ENCODE results near the gene LCMT2. TPM values are rescaled to one million over a fixed set of nuclear protein-coding genes. Genes with fewer than 3 reads are reported as not detected.

The LCMT2 gene
- total and polyA plus RNA-seq, 2 of the 8 experiments (the other 6 are each of a cell fraction or from before 2014, with no cell fraction given), result 11.2 to 11.9 TPM

DNA sequence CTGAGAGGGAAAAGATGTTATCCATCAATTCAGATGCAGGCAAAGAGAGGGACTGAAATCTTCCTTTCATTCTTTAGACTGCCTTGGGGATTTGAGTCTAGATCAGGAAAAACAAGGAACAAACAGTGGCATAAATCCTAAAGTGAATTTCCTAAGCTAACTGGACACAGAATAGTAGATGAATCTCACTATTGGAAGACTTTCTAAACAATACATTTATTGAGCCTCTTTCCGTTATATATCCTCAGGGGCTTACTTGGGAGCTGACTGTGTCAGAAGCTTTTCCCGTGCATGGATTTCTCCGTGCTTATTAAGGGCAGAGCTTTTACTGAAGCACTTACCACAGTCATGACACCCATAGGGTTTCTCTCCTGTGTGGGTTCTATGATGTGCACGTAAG lies 30.4 kb upstream of the LCMT2 start:
- ChIA-PET POLR2A (ENCODE audit: partially characterized antibody) (interaction anchor here (1.2 to 5.0 kb wide), 2 partner anchors 9 to 14 kb away, joined by 3 to 26 read pairs; partner anchors contain the start of genes TUBGCP4 and ZSCAN29), CTCF (ENCODE audit: partially characterized antibody) (interaction anchor here (0.8 to 2.4 kb wide), 3 partner anchors 10 to 153 kb away, joined by 3 to 11 read pairs (median 9); partner anchors contain the start of genes TUBGCP4 and ZSCAN29)
- Histone ChIP-seq H2BK12ac (ENCODE audit: low read depth, low read length) (no peak overlapping the region), H3K27me3 (replicated peaks in 1 of 4; ENCODE audit: control insufficient read depth in 3 of 4, extremely low read depth in 1 of 4, insufficient read depth in 3 of 4, low read length in 3 of 4) (no peaks in the 10 kb centered on the region), H2BK20ac (ENCODE audit: low read length) (no peak overlapping the region), H4K20me1 (replicated peaks in 1 of 2; ENCODE audit: control insufficient read depth in 1 of 2, insufficient read depth in 2 of 2, low read length in 2 of 2) (no peaks in the 10 kb centered on the region), H2BK5ac (ENCODE audit: low read depth, low read length) (no peak overlapping the region), H2BK120ac (replicated peaks; ENCODE audit: low read depth, low read length) (no peak overlapping the region), H3K9me3 (ENCODE audit: insufficient read depth in 2 of 2, low read depth in 1 of 2, low read length in 1 of 2) (peaks cover 24 to 26% of the 10 kb centered on the region in 2 experiments), H4K8ac (ENCODE audit: extremely low read depth, insufficient read depth, low read length) (no peak overlapping the region), H2AK5ac (ENCODE audit: low read depth, low read length) (no peak overlapping the region), H3K56ac (replicated peaks; ENCODE audit: insufficient read length, low read depth, low read length) (no peak overlapping the region), H3K36me3 (ENCODE audit: control insufficient read depth in 2 of 4, insufficient read depth in 4 of 4, low read length in 3 of 4) (peaks cover 19 to 74% (median 49%) of the 10 kb centered on the region in 4 experiments), H3K4me3 (ENCODE audit: extremely low read depth in 1 of 4, insufficient read depth in 2 of 4, low read depth in 3 of 4, low read length in 4 of 4) (no peak overlapping the region), H3K79me2 (ENCODE audit: control insufficient read depth in 1 of 2, insufficient read depth in 2 of 2, low read length in 2 of 2) (no peaks in the 10 kb centered on the region), H4K91ac (replicated peaks; ENCODE audit: insufficient read length, low read length) (no peak overlapping the region), H3K4ac (replicated peaks; ENCODE audit: insufficient read length, low read depth, low read length) (no peak overlapping the region), H3K18ac (ENCODE audit: extremely low read depth, low read length) (no peak overlapping the region), H3K79me1 (ENCODE audit: low read depth, low read length) (peaks cover 2% of the 10 kb centered on the region; the same call in 1 of the 2 replicates), H3K4me1 (replicated peaks in 1 of 4; ENCODE audit: control insufficient read depth in 3 of 4, insufficient read depth in 4 of 4, low read length in 3 of 4) (no peaks in the 10 kb centered on the region), H3K23me2 (ENCODE audit: low read depth, low read length) (no peaks in the 10 kb centered on the region), H3K27ac (ENCODE audit: low read depth, low read length) (no peak overlapping the region), H3K9ac (replicated peaks in 1 of 4; ENCODE audit: extremely low read depth in 1 of 4, low read depth in 3 of 4, low read length in 3 of 4) (no peak overlapping the region), H3K4me2 (ENCODE audit: insufficient read depth in 1 of 2, low read depth in 2 of 2, low read length in 2 of 2) (no peak overlapping the region), H2AFZ (ENCODE audit: low read length) (no peak overlapping the region), H2BK15ac (ENCODE audit: low read length) (no peak overlapping the region), H3K14ac (ENCODE audit: insufficient read length) (no peak overlapping the region), H4K5ac (ENCODE audit: insufficient read length, low read depth, low read length) (no peak overlapping the region), H3K23ac (ENCODE audit: insufficient read length) (no peak overlapping the region)
- 88% methylated on average over 4 of the region's 4 CpGs; no CpG with 5 or more reads in 1 of the 2 experiments for WGBS, 2 experiments (ENCODE audit: extremely low coverage in 1 of 2, insufficient coverage in 1 of 2, insufficient read length in 1 of 2, insufficient replicate concordance in 2 of 2, low coverage in 1 of 2, low lambda C conversion rate in 2 of 2, missing lambda C conversion rate in 1 of 2)
- TF ChIP-seq SIX5 (IDR thresholded peaks at IDR 0.05; ENCODE audit: low read depth, low read length) (no peak), SAP30 (IDR thresholded peaks at IDR 0.05; ENCODE audit: insufficient read depth, insufficient replicate concordance, low read length) (no peak), MAFK (IDR thresholded peaks at IDR 0.05; ENCODE audit: low read depth, low read length) (no peak), CBX5 (IDR thresholded peaks at IDR 0.05; ENCODE audit: low read depth, low read length) (no peak), SP2 (IDR thresholded peaks at IDR 0.05; ENCODE audit: low read length) (no peak), RBBP5 (IDR thresholded peaks at IDR 0.05; ENCODE audit: borderline replicate concordance, low read depth, low read length) (no peak), EP300 (IDR thresholded peaks at IDR 0.05; ENCODE audit: borderline replicate concordance in 1 of 2, low read depth in 2 of 2, low read length in 2 of 2) (no peak), RNF2 (IDR thresholded peaks at IDR 0.05; ENCODE audit: borderline replicate concordance, low read depth, low read length, missing control alignments, poor library complexity, severe bottlenecking) (no peak), POLR2A (IDR thresholded peaks at IDR 0.05; ENCODE audit: control extremely low read depth in 1 of 2, low read depth in 2 of 2, low read length in 2 of 2) (no peak), RFX5 (IDR thresholded peaks at IDR 0.05; ENCODE audit: borderline replicate concordance, low read depth, low read length) (no peak), BACH1 (IDR thresholded peaks at IDR 0.05; ENCODE audit: low read length) (no peak), TCF12 (IDR thresholded peaks at IDR 0.05; ENCODE audit: low read depth, low read length) (no peak), SRF (IDR thresholded peaks at IDR 0.05; ENCODE audit: low read depth, low read length) (no peak), SIN3A (conservative IDR thresholded peaks at IDR 0.05 in 1 of 2, IDR thresholded peaks at IDR 0.05 in 1 of 2; ENCODE audit: low read depth in 1 of 2, low read length in 2 of 2) (no peak), CREB1 (IDR thresholded peaks at IDR 0.05) (no peak)
- no peak for DNase-seq (ENCODE audit: low read depth in 1 of 2, low spot score in 2 of 2)
- FAIRE-seq, result no peak

Measured in H1 (cell line).